ENCODE measurements around the gene SLBP.
A peak's percentile ranks its signal among the peaks of the same experiment; 100 is the strongest.

Gene SLBP

DNA sequence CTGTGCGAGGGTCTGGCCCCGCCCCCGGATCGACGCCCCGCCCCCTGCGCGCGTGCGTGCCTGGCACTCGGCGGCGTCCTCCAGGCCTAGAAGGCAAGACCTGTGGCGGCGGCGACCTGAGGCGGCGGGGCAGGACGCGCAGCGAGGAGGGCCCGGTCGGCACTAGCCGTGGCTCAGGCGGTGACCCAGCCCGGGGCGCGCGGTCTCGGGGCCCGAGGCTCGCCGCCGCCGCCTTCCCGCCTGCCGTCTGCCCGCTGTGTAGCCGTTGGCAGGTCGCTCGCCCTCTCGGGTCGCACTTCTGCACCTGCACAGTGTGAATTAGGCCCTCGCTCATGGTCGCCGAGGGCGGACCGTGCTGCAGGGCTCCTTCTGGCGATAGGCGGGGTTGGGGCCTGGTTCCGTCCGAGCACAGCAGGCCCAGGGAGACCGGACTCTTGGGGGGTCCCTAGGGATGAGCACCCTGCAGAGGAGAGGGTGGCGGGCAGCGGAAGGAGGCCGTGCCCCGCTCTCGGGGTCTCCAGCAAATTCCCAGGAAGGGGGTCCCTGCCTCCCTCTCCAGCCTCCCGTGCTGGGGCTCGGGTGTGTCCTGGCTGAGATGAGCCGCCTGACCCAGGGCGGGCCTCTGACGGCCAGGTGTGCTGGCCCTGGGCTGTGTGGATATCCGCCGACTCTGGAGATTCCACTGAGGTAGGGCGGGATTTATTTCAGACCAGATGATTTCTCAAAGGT is 27.4 kb downstream of the SLBP start:
- Histone ChIP-seq H2AFZ (ENCODE audit: low read depth, low read length) (peak overlapping the region; percentile 43), H2BK5ac (ENCODE audit: low read depth, low read length, poor library complexity, severe bottlenecking) (no peak overlapping the region)

GRCh38 chr4:1683736-1684505 is 28.2 kb downstream of the SLBP start, which contains the start of gene FAM53A:
FAM53A (minus strand) TSS chr4:1684313; CDS start chr4:1668741, 15,572 bp downstream.
- Histone ChIP-seq H4K91ac (ENCODE audit: low read length) (peak within 1 kb of the TSS; percentile 97), H3K14ac (ENCODE audit: low read length in 2 of 2) (peak within 1 kb of the TSS; percentile 13 to 38), H2BK5ac (ENCODE audit: low read depth, low read length, poor library complexity, severe bottlenecking) (no peak within 1 kb of the TSS), H3K9me3 (ENCODE audit: control insufficient read depth, low read length) (no peaks in the 10 kb centered on the region), H3K36me3 (ENCODE audit: control insufficient read depth in 1 of 2, insufficient read depth in 2 of 2, low read depth in 1 of 2, low read length in 2 of 2) (no peaks in the 10 kb centered on the region), H2AK5ac (ENCODE audit: low read length, severe bottlenecking) (peak within 1 kb of the TSS; percentile 49), H2AFZ (ENCODE audit: low read depth, low read length) (peak within 1 kb of the TSS; percentile 98), H2BK12ac (ENCODE audit: low read length in 2 of 2) (peak within 1 kb of the TSS; percentile 11 to 79), H3K18ac (ENCODE audit: low read depth in 1 of 2, low read length in 2 of 2) (peak within 1 kb of the TSS; percentile 85 to 96), H3K4me3 (ENCODE audit: insufficient read depth in 1 of 2, low read depth in 1 of 2, low read length in 2 of 2) (peak within 1 kb of the TSS; percentile 73 to 79), H3K4ac (ENCODE audit: low read depth in 1 of 2, low read length in 2 of 2) (peak within 1 kb of the TSS; percentile 60 to 99), H3K27ac (ENCODE audit: low read length, poor library complexity, severe bottlenecking) (peak within 1 kb of the TSS; percentile 82), H3K4me1 (ENCODE audit: control insufficient read depth, insufficient read depth, low read depth, low read length) (peaks cover 27% of the 10 kb centered on the region), H3K9ac (ENCODE audit: low read length) (peak within 1 kb of the TSS; percentile 89), H2BK120ac (ENCODE audit: low read depth, low read length) (no peak within 1 kb of the TSS), H4K8ac (ENCODE audit: low read length) (peak within 1 kb of the TSS; percentile 100), H3K23ac (ENCODE audit: low read length in 2 of 2) (peak within 1 kb of the TSS; percentile 7 to 46), H3K27me3 (ENCODE audit: control insufficient read depth in 1 of 2, insufficient read depth in 1 of 2, low read length in 2 of 2) (no peaks in the 10 kb centered on the region), H2BK15ac (ENCODE audit: low read depth, poor library complexity, severe bottlenecking) (peak within 1 kb of the TSS; percentile 63), H3K4me2 (ENCODE audit: low read length, poor library complexity, severe bottlenecking) (peak within 1 kb of the TSS; percentile 99), H3K79me1 (replicated peaks; ENCODE audit: low read length, poor library complexity, severe bottlenecking) (peaks cover 3% of the 10 kb centered on the region)
- peak; percentile 76 for DNase-seq
- 3% methylated on average over 54 of the region's 118 CpGs for WGBS

More for the DNA sequence above, 27.4 kb downstream of the SLBP start:
- Histone ChIP-seq H3K9me3 (ENCODE audit: control insufficient read depth, low read length) (no peaks in the 10 kb centered on the region), H3K4ac (ENCODE audit: low read depth in 1 of 2, low read length in 2 of 2) (peak overlapping the region; percentile 14 to 99), H3K23ac (ENCODE audit: low read length in 2 of 2) (no peak overlapping the region), H3K36me3 (ENCODE audit: control insufficient read depth in 1 of 2, insufficient read depth in 2 of 2, low read depth in 1 of 2, low read length in 2 of 2) (peaks cover 0 to 3% of the 10 kb centered on the region in 2 experiments), H4K8ac (ENCODE audit: low read length) (peak overlapping the region; percentile 100), H3K79me1 (replicated peaks; ENCODE audit: low read length, poor library complexity, severe bottlenecking) (peaks cover 3% of the 10 kb centered on the region), H4K91ac (ENCODE audit: low read length) (peak overlapping the region; percentile 97), H3K18ac (ENCODE audit: low read depth in 1 of 2, low read length in 2 of 2) (peak overlapping the region; percentile 85 to 96), H3K4me1 (ENCODE audit: control insufficient read depth, insufficient read depth, low read depth, low read length) (peaks cover 27% of the 10 kb centered on the region), H3K14ac (ENCODE audit: low read length in 2 of 2) (peak overlapping the region in 1 of 2 experiments; percentile 13), H2BK120ac (ENCODE audit: low read depth, low read length) (no peak overlapping the region), H3K4me2 (ENCODE audit: low read length, poor library complexity, severe bottlenecking) (peak overlapping the region; percentile 53), H3K27ac (ENCODE audit: low read length, poor library complexity, severe bottlenecking) (no peak overlapping the region), H2AK5ac (ENCODE audit: low read length, severe bottlenecking) (peak overlapping the region; percentile 49), H3K9ac (ENCODE audit: low read length) (peak overlapping the region; percentile 77), H3K4me3 (ENCODE audit: insufficient read depth in 1 of 2, low read depth in 1 of 2, low read length in 2 of 2) (peak overlapping the region; percentile 73 to 79), H2BK15ac (ENCODE audit: low read depth, poor library complexity, severe bottlenecking) (peak overlapping the region; percentile 44), H3K27me3 (ENCODE audit: control insufficient read depth in 1 of 2, insufficient read depth in 1 of 2, low read length in 2 of 2) (no peaks in the 10 kb centered on the region), H2BK12ac (ENCODE audit: low read length in 2 of 2) (peak overlapping the region in 1 of 2 experiments; percentile 79)
- WGBS: 43% methylated on average over 62 of the region's 66 CpGs
- no peak for DNase-seq

GRCh38 chr4:1683261-1683735 is 28.8 kb downstream of the SLBP start:
- H3K27ac ChIP-seq (ENCODE audit: low read length, poor library complexity, severe bottlenecking): peak overlapping the region; percentile 82
- no peaks in the 10 kb centered on the region for H3K36me3 ChIP-seq (ENCODE audit: control insufficient read depth in 1 of 2, insufficient read depth in 2 of 2, low read depth in 1 of 2, low read length in 2 of 2)
- peak overlapping the region; percentile 79 to 87 for H3K18ac ChIP-seq (ENCODE audit: low read depth in 1 of 2, low read length in 2 of 2)
- no peak overlapping the region for H2BK12ac ChIP-seq (ENCODE audit: low read length in 2 of 2)
- 26% methylated on average over 11 of the region's 13 CpGs for WGBS
- no peak overlapping the region for H4K8ac ChIP-seq (ENCODE audit: low read length)
- no peak overlapping the region for H2BK15ac ChIP-seq (ENCODE audit: low read depth, poor library complexity, severe bottlenecking)
- peak overlapping the region; percentile 98 for H2AFZ ChIP-seq (ENCODE audit: low read depth, low read length)
- no peaks in the 10 kb centered on the region for H3K27me3 ChIP-seq (ENCODE audit: control insufficient read depth in 1 of 2, insufficient read depth in 1 of 2, low read length in 2 of 2)
- H3K14ac ChIP-seq (ENCODE audit: low read length in 2 of 2): no peak overlapping the region
- H3K4me1 ChIP-seq (ENCODE audit: control insufficient read depth, insufficient read depth, low read depth, low read length): peaks cover 27% of the 10 kb centered on the region
- no peak overlapping the region for H2BK5ac ChIP-seq (ENCODE audit: low read depth, low read length, poor library complexity, severe bottlenecking)
- no peaks in the 10 kb centered on the region for H3K9me3 ChIP-seq (ENCODE audit: control insufficient read depth, low read length)
- no peak overlapping the region for H2BK120ac ChIP-seq (ENCODE audit: low read depth, low read length)
- peak overlapping the region; percentile 72 to 73 for H3K4me3 ChIP-seq (ENCODE audit: insufficient read depth in 1 of 2, low read depth in 1 of 2, low read length in 2 of 2)
- H3K4ac ChIP-seq (ENCODE audit: low read depth in 1 of 2, low read length in 2 of 2): peak overlapping the region in 1 of 2 experiments; percentile 11
- H3K23ac ChIP-seq (ENCODE audit: low read length in 2 of 2): peak overlapping the region in 1 of 2 experiments; percentile 7
- H3K9ac ChIP-seq (ENCODE audit: low read length): peak overlapping the region; percentile 89
- H2AK5ac ChIP-seq (ENCODE audit: low read length, severe bottlenecking): no peak overlapping the region
- DNase-seq: peak; percentile 84
- H4K91ac ChIP-seq (ENCODE audit: low read length): no peak overlapping the region
- peaks cover 3% of the 10 kb centered on the region for H3K79me1 ChIP-seq (replicated peaks; ENCODE audit: low read length, poor library complexity, severe bottlenecking)
- peak overlapping the region; percentile 99 for H3K4me2 ChIP-seq (ENCODE audit: low read length, poor library complexity, severe bottlenecking)

GRCh38 chr4:1682860-1683259 is 29.3 kb downstream of the SLBP start:
- Histone ChIP-seq H4K8ac (ENCODE audit: low read length) (no peak overlapping the region), H2AFZ (ENCODE audit: low read depth, low read length) (peak overlapping the region; percentile 46), H2BK12ac (ENCODE audit: low read length in 2 of 2) (no peak overlapping the region), H3K36me3 (ENCODE audit: control insufficient read depth in 1 of 2, insufficient read depth in 2 of 2, low read depth in 1 of 2, low read length in 2 of 2) (no peaks in the 10 kb centered on the region), H2BK15ac (ENCODE audit: low read depth, poor library complexity, severe bottlenecking) (no peak overlapping the region), H3K14ac (ENCODE audit: low read length in 2 of 2) (no peak overlapping the region), H2AK5ac (ENCODE audit: low read length, severe bottlenecking) (no peak overlapping the region), H3K9ac (ENCODE audit: low read length) (peak overlapping the region; percentile 89), H3K4me3 (ENCODE audit: insufficient read depth in 1 of 2, low read depth in 1 of 2, low read length in 2 of 2) (peak overlapping the region in 1 of 2 experiments; percentile 72), H3K4ac (ENCODE audit: low read depth in 1 of 2, low read length in 2 of 2) (no peak overlapping the region), H3K27ac (ENCODE audit: low read length, poor library complexity, severe bottlenecking) (peak overlapping the region; percentile 82), H2BK120ac (ENCODE audit: low read depth, low read length) (no peak overlapping the region), H4K91ac (ENCODE audit: low read length) (no peak overlapping the region), H3K23ac (ENCODE audit: low read length in 2 of 2) (no peak overlapping the region), H3K9me3 (ENCODE audit: control insufficient read depth, low read length) (no peaks in the 10 kb centered on the region), H3K4me2 (ENCODE audit: low read length, poor library complexity, severe bottlenecking) (peak overlapping the region; percentile 20), H3K27me3 (ENCODE audit: control insufficient read depth in 1 of 2, insufficient read depth in 1 of 2, low read length in 2 of 2) (no peaks in the 10 kb centered on the region), H3K18ac (ENCODE audit: low read depth in 1 of 2, low read length in 2 of 2) (no peak overlapping the region), H3K79me1 (replicated peaks; ENCODE audit: low read length, poor library complexity, severe bottlenecking) (peaks cover 3% of the 10 kb centered on the region), H2BK5ac (ENCODE audit: low read depth, low read length, poor library complexity, severe bottlenecking) (no peak overlapping the region), H3K4me1 (ENCODE audit: control insufficient read depth, insufficient read depth, low read depth, low read length) (peaks cover 27% of the 10 kb centered on the region)
- WGBS: 86% methylated on average over 12 of the region's 13 CpGs
- peak; percentile 9 for DNase-seq
